NCI-H446 (cell line): ENCODE data around the gene DPP10.

ENCODE experiments used
- DNase-seq, 2 experiments: peaks; one replicate each; lab custom pipeline; 2025; lab: John Stamatoyannopoulos, UW

The DPP10 gene

DNA sequence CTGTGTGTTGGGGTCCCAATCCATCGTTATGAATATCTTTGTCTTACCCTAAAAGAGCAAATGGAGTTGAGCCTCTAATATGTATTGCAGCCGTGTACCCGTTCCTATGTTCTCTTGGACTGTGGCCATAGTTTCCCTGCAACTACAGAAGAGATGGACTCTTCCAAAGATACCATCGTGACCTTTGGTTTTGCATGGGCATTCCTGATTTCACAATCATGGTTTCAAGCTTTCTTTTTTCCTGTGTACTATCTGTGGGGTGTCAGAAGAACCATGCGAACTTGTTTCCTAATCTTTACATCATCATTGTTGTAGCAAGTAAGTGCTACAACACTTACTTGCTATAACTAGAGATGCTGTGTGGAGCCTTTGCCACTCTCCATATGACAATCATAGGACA, 1295.7 kb downstream of the DPP10 start:
- no peak for DNase-seq

DNA sequence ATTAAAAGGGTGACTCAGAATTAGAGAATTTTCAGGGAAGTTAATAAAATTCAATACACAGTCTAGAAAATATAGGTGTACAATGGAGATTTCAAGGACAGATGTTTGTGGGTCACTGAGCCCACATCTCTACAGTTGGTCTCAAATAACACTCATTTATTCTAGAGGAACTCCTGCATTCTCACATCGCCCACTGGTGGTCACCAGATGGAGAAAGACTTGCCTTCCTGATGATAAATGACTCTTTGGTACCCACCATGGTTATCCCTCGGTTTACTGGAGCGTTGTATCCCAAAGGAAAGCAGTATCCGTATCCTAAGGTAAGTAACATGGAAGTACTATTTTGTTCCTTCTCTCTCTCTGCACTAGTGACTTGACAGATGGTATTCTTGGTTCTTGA, 1297.1 kb downstream of the DPP10 start:
- no peak for DNase-seq

DNA sequence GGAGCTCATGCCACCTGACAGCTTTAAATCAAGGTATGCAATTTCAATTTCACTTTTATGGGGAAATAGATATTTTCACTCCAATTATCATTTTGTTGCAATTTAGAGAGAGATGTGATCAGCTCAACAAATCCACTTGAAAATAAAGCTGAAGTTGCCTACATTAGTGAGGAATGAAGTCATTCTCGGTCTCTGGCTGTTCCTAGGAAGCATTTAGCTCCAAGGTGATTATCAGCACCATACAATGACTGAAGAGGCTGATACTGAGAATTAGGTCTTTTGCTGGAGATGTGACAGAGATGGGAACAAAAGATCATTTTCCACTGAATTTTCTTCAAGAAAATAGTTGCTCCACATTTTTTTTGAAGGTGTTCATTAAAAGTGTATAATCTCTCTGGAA, 1303.7 kb downstream of the DPP10 start:
- DNase-seq: no peak

DNA sequence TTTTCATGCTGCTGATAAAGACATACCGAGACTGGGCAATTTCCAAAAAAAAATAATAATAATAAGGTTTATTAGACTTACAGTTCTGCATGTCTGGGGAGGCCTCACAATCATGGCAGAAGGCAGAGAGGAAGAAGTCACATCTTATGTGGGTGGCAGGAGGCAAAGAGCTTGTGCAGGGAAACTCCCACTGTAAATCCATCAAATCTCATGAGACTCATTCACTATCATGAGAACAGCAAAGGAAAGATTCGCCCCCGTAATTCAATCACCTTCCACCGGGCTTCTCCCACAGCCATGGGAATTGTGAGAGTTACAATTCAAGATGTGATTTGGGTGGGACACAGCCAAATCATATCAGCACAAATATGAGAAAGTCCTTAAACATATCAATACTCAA, 1314.8 kb downstream of the DPP10 start:
- DNase-seq: no peak

DNA sequence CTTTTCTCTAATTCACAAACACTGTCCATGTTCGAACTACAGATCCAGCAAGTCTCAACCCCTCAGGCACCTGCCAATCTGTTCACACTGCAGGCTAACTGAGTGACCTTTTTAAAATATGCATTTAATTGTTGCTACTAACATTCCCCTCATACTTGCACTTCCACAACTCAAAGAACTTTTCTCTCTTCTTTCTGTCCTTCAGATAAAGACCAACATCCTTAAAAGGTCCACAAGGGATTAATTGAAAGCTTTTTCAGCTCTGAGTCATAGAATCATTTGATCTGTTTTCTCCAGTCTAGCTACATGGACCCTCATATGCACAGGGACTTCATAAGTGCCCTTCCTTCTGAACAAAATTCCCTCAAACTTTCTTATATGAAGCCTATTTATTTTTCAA, 1321.2 kb downstream of the DPP10 start:
- no peak for DNase-seq

DNA sequence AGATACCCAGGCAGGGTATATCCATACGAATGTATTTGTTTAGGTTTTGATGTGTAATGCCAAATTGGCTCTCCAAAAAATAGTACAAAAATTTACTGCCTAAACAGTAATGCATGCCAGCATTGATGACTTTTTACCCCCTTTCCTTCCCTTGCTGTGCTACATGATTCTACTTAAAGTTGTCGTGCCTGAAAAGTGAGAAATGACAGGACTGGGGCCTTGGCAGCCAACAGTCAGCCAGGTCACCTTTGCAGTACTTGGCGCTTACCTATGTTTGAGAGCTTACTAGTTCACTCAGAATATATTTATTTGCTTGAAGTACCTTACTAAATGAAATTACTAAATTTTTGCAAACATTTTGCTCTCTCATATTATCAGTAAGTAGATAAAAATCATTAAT, 1329.1 kb downstream of the DPP10 start:
- no peak for DNase-seq

DNA sequence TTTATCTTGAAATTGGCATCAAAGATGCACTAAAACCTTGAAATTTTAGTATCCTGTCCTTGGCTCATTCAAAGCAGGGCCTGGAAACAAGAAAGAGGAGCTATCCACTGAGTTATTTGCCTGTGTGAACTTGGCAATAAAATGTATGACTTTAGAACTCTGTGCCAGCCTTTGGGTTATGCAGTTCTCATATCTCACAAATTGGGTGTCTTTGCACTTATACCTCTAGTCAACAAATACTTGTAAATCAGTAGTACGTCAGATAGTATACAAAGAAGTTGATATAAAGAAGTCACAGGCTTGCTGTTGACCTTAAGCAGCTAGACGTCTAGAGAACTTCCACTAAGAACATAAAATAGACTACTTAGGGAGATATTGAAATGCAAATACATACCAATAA, 1331.9 kb downstream of the DPP10 start:
- DNase-seq: no peak

DNA sequence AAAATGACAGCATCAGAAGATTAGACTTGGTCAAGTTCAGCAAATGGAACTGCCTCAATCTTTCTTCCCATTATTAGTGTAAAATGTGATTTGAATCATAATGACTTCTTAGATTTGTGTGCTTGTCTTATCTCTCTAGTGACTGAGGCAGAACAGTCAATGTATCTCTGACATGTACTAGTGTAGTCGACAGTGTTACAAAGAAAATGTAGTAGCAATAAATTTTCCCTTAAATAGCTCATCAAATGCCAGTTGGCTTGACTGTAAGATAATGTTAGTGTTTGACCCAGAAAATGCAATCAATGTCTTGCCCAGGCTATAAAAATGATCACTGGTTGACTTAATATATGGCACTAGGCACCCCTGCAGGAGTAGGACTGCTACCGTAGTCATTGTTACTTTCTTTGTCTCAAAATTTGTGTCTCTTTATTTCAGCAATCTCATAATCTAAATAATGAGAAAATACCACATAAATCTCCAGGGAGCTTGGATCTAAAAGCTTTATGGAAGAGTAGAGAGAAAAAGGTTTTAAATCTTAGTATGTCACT, 1336.7 kb downstream of the DPP10 start:
- no peak for DNase-seq

DNA sequence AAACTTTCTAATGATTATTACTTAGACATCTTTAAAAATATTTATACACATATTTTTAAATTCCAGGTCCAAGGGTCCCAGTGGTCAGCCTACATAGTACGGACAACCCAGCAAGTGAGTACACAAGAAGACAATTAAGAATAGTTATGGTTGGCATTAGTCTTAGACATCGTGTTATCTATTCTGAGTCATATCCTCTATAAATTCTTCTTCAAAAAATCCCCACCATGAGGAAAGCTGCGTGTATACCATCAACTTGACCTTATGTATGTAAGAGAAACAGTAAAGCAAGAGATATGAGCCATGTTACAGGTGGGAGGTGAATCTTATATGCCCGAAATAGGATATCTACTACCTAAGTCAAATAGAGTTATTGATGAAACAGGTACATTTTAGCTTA, 1339.8 kb downstream of the DPP10 start:
- DNase-seq: no peak

DNA sequence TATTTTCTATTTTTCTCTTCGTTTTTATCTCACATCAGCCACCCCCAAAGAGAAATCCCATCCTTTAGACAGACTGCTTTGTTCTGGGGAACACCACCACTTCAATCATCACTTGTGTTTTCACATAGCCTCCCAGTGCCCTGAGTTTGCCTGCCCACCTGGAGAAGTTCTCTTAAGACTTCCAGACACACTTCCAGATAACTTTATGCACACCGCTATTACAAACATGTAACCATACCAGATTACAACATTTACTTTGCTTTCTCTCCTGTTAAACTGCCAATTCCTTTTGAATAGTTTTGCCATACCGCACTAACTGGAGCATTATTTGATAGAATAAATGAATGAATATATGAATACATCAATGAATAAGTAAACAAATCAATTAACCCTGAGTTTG, 1353.6 kb downstream of the DPP10 start:
- DNase-seq: no peak

DNA sequence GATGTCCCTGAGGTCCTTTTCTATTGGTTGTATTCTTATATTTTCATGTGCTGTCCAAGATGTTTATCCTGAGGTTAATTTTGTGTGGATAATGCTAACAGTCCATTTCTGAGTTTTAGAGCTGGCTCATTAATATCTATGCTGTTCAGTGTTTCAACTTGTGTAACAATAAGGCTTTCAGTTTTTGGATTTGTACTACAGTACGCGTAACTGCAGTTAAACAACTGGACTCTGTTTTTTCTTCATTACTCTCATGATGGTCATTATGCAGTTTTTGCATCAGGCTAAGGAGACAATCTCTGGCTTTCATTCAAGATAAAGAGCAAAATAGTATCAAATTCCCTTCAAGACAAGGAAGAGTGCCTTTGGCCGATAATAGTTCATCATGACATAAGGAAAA, 1364.8 kb downstream of the DPP10 start:
- no peak for DNase-seq

DNA sequence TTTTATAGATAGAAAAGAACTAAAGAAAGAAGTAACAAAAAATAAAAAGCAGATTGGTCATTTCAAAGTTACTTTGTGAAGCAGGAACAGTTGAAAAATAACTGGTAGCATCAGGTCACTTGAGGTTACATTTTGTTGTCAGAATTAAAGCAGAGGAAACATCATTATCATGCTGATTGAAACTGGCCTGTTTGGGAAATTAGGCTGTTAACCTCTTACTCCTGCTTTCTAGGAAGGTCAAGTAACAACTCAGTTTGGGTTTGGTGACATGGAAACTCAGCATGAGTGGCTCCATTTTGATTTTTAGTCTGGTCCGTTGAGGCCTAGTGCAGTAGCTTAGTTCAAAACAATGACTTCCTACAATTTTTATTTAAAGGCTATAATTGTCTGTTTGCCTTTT, 1383.5 kb downstream of the DPP10 start:
- DNase-seq: no peak

DNA sequence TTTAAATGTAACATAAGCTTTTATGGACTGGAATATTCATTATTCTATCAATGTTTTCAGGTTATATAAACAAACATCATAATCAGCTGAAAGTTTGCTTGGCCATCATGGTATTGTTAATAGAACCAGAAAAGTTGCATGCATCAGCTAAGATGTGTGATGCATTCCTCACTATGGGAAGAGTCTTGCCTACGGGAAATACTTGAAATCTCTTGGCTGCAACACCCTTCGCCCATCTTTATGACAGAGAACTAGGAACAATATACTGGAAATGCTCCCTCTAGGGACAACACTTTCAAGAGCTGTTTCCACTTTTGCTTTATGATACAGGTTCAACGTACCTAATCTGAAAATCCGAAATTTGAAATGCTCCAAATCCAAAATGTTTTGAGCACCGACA, 1390.8 kb downstream of the DPP10 start:
- DNase-seq: no peak

DNA sequence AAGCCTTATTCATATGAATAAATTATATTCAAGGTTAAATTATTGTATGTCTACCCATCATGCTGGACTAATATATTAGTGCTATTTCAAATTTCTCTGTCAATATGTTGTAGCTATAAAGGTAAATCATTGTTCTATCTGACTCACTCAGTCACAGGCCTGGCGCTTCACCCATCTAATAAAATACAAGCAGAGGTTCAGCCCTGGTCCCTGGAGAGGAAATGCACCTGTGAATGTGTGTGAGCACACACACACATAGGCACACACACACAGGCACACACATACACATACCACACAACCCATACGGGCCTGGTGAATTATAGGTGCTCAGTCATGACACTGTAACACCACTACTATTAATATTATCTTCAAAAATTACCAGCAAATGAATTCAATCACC, 1396.1 kb downstream of the DPP10 start:
- no peak for DNase-seq

DNA sequence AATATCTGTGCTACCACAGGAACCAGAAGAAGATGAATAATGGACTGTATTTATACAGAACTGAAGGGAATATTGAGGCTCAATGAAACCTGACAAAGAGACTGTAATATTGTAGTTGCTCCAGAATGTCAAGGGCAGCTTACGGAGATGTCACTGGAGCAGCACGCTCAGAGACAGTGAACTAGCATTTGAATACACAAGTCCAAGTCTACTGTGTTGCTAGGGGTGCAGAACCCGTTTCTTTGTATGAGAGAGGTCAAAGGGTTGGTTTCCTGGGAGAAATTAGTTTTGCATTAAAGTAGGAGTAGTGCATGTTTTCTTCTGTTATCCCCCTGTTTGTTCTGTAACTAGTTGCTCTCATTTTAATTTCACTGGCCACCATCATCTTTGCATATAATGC, 1399.9 kb downstream of the DPP10 start:
- no peak for DNase-seq

DNA sequence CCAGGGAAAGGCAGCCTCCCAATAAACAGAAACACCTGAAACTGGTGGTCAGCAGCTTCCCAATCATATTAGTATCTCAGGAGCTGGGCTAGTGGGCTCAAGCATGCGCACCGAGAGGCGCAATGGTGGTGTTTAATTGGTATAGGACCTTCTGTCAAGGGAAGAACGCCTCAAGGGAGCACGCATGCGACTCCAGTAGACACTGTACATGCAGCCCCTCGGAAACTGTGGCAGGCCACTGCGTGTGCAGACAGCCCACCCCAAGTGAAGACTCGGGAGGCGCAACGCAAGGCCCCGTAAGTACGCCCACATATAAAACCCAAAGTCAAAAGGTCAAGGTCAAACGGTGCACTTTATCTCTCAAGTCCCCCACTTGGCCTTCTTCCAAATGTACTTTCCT, 1405.8 kb downstream of the DPP10 start:
- no peak for DNase-seq

DNA sequence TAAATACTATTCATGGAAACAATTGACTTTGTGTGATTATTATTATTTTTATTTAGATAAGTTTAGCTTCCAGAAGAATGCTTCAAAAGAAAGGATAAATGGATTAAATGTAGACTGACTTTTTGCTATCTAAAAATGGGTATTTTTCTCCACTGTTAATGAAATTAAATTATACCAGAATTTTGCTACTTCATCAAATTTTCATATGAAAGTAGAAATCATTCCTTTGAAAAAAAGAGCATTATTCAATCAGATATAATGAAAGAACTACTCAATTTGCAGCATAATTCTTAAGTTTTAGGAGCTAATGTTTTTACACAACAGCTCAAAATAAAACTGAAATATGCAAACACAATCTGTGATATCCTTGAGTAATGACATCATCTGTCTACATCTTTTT, 1424.6 kb downstream of the DPP10 start:
- DNase-seq: no peak

DNA sequence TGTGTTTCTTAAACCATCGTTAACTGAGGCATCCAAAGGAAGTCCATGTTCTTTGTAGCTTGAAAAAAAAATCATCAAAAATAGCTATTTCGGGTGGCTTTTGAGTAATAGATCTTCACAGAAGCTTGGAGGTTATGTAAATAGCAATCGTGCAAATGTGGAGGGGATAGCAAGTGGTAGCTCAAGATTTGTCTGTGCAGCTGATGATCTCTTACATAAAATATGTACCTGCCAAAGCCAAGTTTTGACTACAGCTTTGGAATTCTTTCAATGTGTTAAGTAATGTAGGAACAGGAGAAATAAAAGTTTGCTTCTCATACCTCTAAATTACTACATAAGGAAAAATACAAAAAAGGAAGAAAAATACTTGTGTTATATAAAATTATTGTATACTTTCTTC, 1432.0 kb downstream of the DPP10 start:
- DNase-seq: no peak

DNA sequence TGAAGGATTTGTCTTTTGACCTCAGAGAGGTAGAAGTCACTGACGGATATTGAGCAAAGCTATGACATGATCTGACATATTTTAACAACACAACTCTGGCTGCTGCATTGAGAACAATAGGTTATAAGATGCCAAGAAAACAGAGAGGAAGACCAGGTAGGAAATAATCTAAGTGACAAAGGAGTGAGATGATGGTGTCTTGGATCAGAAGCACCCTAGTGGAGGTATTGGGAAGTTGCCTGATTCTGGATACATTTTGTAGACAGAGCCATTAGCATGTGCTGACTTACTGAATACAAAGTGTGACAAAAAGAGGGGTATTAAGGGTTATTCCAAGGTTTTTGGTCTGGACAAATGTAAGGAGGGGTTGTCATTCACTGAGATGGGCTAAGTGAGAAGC, 1438.1 kb downstream of the DPP10 start:
- no peak for DNase-seq

DNA sequence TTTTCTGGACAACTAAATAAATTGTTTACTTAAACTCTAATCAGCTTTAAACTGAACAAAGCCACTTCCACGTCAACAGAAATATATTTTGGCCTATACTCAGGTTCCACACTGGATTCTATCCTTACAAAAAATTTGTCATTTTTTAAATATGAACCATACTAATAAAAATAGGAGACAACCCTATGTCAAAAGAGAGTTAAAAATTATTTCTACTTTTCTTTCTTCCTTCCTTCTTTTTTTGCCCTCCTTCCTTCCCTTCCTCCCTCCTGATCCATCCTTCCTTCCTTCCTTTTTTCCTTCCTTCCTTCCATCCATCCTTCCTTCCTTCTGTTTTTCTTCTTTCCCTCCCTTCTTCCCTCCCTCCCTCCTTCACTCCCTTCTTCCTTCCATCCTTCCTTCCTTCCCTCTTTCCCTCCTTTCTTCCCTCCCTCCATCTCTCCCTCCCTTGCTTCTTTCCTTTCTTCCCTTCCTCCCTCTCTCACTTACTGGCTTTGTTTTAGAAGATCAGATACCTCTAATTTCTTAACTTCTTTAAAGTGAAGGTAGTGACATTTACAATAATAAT, 1444.9 kb downstream of the DPP10 start:
- DNase-seq: no peak
